HS-5 (cell line): ENCODE results near the gene NEGR1.

Experiments used
- DNase-seq: peaks from one replicate; pipeline ENCODE4 v3.0.0-alpha.2; 2012; ENCODE audit warnings: low read depth

Gene NEGR1

GRCh38 chr1:72023063-72023930, 259.0 kb downstream of the NEGR1 start:
- DNase-seq, result no peak

- no peak for DNase-seq
These were observed 263.8 kb downstream of the NEGR1 start for GRCh38 chr1:72018562-72018961.

DNA sequence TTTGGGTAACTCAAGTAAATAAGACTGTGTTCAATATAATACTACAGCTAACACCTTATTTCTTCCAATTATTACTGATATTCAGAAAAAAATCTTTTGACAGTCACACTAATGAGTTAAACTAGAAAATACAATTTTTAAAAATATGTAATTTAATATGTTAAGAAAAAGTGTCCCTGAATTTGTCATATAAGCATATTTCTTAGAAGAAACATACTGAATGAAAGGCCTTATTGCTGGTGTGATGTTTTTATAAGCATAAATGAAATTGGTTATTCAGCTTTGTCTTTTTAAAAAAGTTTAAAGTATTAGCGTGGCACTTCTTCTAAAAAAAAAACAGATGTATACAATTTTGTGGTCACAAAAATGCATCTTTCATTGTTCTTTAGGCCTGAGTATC, 267.3 kb downstream of the NEGR1 start:
- no peak for DNase-seq

GRCh38 chr1:72013161-72013560, 269.2 kb downstream of the NEGR1 start:
- no peak for DNase-seq

DNA sequence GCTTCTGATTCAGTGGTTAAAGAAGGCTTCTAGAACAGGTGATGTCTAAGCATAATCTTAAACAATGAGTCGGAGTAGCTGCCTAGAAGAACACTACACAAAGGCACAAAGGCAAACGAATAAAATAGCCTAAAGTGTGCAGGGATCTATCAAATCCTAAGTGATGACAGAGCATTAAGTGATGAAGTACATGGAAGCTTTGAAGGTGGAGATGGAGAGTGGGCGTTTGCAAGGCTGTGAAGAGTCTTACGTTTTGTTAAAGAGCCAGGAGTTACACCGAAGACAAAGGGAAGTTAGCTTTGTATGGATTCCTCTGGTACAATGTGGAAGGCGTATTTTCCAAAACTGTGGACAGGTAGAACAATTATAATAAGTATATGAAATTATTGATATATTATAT, 270.6 kb downstream of the NEGR1 start:
- no peak for DNase-seq

DNA sequence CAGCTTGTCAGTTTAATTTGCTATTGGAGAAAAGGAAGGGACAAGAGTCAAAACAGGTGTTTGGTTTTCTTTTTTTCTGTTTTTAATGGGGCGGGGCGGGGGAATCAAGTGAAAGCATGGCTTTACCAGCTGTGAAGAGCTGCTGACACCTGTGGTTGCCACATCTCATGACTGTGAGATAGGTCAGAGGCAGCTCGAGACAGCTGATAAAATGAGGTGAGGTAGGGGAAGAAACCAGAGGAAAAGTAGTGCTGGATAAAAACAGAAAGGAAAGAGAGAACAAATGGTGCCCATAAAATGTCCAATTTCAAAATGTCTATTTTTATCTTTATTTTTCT, 272.3 kb downstream of the NEGR1 start:
- DNase-seq, result no peak

- DNase-seq, result no peak
These were observed 272.9 kb downstream of the NEGR1 start for GRCh38 chr1:72009173-72010093.

- no peak for DNase-seq
These were observed 275.0 kb downstream of the NEGR1 start for GRCh38 chr1:72007312-72007711.

DNA sequence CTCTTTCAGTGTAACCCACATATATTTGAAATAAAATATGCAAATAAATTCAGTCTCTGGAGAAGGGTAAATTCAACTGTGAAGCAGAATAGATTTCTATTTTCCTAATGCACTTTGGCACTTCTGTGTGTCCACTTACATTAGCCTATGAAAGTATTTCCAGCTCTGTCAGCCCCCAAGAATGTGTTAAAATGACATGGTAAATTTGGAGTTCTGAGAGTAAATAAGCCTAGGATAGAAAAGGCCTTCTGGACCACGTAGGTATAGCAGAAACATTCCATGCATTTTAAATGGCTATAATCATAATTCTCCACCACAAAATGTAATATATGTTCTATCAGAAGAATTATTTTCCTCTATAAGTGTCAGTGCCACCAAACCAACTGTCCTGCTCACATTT, 276.2 kb downstream of the NEGR1 start:
- DNase-seq, result no peak

DNA sequence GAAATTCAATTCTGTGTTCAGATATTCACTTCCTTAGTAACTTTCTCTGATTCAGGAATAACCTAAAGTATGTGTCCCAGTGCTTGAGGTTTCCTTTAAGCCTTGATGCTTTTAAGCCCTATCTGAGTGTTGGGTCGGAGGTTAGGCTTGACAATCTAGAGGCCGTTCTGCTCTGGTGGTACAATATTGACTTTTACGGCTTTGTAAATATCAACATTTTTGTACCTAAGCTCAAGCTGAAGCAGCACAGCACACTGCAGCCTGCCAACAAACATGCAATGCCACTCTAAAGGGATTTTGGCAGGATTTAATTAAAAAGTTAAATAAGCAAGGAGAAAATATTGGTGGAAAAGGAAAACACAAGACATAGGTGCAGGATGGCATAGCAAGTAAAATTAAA, 279.2 kb downstream of the NEGR1 start:
- DNase-seq, result no peak

GRCh38 chr1:72000809-72001208, 281.5 kb downstream of the NEGR1 start:
- no peak for DNase-seq

GRCh38 chr1:71994646-71995045, 287.7 kb downstream of the NEGR1 start:
- DNase-seq, result no peak

GRCh38 chr1:71987181-71987580, 295.2 kb downstream of the NEGR1 start:
- no peak for DNase-seq

- DNase-seq, result no peak
These were observed 296.2 kb downstream of the NEGR1 start for GRCh38 chr1:71986160-71986559.

GRCh38 chr1:71980556-71980955, 301.8 kb downstream of the NEGR1 start:
- no peak for DNase-seq

GRCh38 chr1:71979882-71980281, 302.5 kb downstream of the NEGR1 start:
- DNase-seq, result no peak

- DNase-seq, result no peak
These were observed 314.7 kb downstream of the NEGR1 start for GRCh38 chr1:71967670-71968069.

- DNase-seq, result no peak
These were observed 318.2 kb downstream of the NEGR1 start for GRCh38 chr1:71964188-71964587.

DNA sequence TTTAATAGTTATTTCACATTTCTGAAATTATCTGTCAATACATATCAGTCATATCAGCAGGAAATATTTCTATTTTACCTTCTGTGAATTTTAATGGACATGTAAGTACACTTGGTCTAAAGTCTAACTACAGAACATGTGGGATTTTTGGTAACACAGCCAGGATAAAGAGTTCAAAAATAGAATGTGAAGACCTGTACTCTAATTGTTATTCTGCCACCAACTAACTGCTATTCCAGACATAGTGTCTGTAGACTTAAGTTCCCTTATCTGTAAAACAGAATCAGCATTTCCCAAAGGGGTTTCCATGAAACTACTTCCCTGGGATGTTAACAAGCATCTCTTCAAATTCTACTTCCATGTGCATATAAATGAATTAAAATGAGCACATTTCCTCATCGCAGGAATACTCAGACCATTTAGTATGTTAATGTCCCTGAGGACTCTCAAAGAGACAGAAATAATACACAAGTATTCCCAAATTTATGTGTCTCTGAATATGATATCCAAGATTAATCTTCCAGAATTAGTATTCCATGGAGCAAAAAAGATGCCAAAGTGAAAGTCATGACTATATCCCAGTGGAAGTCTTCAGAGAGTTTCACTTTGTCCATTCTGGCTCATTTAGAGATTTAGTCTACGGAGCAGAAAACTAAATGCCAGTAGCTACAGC, 325.6 kb downstream of the NEGR1 start:
- no peak for DNase-seq

DNA sequence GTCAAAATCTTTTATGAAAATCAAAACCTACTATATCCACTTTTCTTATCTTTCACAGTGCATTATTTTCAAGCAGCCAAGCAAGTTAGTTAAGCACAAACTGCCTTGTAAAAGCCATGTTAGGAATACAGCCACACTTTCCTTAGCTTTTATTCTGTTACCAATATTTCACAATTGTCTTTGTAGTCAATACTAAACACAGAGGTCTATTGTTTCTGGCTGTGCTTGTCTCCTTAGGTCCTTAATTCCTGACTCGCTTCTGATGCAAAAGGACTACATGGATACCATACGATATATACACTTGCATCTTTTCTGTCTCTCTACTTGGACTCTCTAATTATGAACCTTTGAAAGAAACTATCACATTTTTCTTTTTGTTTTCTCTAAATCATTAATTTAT, 331.8 kb downstream of the NEGR1 start:
- DNase-seq, result no peak

GRCh38 chr1:71949681-71950080, 332.7 kb downstream of the NEGR1 start:
- no peak for DNase-seq

DNA sequence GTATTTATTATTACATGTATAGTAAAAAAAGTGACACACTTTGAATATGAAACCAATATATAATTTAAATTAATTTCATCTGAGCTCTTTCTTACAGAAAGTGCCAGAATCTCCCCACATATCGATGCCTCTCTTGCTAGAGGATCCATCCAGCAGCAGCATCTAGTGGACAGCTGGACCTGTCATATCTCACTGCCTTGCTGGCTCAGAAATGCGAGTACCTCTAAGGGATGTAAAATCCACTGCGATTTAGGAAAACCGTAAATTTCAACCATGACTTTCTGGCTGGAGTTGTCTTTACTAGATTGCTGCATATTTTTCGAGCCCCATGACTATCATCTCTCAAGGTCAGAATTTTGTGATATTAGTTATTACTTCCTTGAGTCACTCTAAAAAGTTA, 333.8 kb downstream of the NEGR1 start:
- no peak for DNase-seq

GRCh38 chr1:71944006-71944405, 338.3 kb downstream of the NEGR1 start:
- DNase-seq, result no peak
